Superior temporal gyrus (tissue), 1 donor: ENCODE measurements around the gene GRIK3.
A peak's percentile ranks its signal among the peaks of the same experiment; 100 is the strongest.

Source experiments
- DNase-seq: peaks from one replicate; pipeline ENCODE4 v3.0.0-alpha.2; 2016; ENCODE audit errors: extremely low spot score

GRIK3 gene

DNA sequence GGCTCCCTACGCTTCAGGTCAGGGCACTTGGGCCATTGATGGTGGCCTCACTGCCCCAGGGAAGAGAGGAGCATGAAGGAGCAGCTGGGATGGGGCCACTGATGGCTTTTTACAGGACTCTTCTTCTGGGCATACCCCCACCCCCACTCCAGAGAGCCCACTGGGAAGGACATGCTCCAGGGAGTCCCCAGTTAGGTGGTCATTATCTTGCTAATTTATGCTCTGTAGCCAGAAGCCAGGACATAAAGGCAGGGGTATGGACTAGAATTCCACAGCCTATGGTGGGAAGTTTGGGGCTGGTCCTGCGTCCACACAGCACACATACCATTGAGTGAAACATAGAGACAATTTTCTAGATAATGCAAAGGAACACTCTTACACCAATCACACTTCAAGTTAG is 8.8 kb upstream of the GRIK3 start:
- DNase-seq, result no peak

DNA sequence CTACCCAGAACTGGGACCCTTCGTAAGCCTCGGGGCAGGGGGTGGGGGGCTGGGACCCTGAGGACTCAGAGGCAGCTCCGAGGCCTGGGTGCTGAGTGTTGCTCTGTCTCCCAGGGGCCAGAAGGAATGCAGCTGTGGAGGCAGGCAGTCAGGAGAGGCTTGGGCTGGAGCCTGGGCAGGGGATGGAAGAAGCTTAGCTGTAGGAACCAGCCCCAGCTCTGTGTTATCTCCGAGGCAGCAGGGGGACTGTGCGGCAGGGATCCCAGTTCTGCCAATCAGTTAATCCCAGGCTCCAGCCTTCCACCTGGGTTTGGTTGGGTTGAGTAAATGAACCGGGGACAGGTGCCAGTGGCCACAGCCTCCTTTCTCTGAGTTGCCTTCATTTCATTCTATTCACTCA is 8.2 kb upstream of the GRIK3 start:
- no peak for DNase-seq

GRCh38 chr1:37041483-37041882 is 7.2 kb upstream of the GRIK3 start:
- no peak for DNase-seq

GRCh38 chr1:37040773-37041172 is 6.5 kb upstream of the GRIK3 start:
- DNase-seq, result no peak

DNA sequence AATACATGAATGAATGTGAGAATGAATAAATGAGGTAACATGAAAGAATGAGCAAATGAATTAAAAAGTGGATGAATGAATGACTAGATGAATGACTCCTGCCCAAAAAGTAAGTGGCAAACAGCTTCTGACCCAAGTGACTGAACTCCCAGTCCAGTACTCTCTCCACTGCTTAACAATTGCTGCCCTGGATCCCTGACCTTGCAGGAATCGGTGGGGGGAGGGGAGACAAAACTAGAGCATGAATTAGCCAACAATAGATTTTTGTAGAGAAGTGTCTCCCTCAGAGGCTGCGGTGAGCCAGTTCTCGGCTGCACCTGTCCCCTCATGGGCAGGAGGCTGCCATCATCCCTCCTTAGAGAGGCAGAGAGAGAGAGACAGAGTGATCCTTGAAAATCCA is 5.9 kb upstream of the GRIK3 start:
- DNase-seq, result no peak

DNA sequence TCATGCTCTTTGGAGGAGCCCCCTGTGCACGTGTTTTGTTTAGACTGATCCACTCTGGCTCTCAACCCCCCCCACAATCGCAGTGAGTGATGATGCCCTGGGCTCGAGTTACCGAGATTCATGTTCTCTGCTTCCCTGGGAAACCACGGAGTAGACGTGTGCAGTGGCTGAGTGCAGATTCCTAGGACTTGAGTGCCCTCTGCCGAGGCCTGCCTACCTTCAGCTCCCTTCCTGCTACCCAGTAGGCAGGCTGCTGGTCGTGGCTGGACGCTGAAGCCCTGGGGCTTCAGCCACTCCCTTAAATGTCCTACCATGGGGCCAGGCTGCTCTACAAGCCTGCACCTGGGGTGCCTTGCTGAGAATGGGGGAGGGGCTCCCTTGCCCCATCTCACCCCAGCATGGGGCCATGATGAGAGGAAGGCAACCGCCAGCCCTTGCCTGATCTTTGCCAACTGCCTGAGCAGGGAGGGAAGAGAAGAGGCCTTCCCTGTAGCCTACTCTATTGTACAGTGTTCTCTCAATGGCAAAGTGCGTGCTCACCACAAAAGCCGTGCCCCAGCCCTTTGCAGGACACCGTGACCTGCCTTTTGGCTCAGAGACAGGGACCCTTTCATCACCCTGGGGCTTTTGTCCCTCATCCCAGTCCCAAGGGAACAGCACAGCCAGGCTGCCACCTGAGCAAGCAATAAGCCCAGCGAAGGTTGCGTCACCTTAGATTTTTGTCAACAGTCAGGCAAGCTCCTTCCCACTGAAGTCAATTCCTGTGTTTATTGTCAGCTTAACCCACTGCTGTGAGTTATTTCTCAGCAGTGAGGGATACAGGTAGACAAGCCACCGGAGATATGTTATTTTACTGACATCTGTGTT is 4.1 kb upstream of the GRIK3 start:
- DNase-seq, result peak; percentile 86

GRCh38 chr1:37037690-37038089 is 3.4 kb upstream of the GRIK3 start:
- peak; percentile 26 for DNase-seq

DNA sequence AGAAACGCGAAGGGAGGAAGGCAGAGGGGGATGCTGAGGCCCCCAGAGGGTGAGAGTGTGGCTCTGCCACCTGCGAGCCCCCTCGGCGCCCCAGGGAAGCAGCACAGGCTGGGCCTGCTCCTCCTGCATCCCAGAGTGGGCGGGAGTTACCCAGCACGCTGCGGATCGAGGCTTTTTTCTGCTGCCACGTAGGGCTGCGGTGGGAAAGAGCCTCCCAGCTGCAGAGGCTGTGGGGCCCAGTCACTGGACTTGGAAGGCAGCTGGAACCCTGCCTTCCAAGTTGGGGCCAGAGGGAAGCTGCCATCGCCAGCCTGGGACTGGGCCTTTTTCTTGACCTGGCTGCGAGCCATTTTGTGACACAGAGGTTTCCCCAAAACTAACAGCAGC is 2.3 kb upstream of the GRIK3 start:
- no peak for DNase-seq

DNA sequence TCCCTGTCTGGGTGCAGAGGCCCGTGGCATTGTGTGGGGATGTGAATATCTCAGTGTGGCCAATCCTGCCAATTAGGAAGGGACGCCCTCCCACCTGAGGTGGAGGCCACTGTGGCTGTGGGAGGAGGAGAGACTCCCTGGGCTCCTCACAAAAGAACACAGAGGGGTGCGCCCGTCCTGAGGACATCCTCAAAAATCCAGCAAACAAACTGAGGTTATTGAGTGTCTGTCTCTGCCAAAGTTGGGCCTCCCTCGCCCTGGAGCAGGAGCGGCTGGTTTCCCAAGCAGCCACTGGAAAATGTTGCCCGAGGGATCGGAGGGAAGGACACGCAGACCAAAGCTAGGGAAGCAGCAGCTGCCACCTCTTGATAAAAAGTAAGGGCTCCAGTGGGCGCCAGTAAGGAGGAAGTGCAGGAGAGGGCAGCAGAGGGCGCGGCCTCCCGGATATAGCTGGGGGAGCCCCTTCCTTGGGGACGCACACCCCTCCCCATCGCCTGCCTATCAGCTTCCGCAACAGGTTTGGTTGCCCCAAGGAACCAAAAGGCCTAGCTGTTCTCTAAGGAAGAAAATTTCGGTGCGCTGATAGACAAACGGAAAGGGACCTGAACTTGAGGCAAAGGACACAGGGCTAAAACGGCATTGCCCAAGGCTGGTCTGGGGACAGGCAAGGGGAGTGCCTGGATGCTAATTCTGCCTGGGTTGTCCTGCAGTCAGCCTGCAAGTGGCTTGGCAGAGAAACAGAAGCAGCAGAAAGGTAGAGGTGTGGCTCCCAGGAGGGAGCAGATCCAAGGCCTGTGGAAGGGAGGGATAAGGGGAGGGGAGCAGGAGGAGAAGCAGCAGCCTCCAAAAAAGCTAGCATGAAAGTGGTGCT is 1.7 kb upstream of the GRIK3 start:
- DNase-seq, result no peak

DNA sequence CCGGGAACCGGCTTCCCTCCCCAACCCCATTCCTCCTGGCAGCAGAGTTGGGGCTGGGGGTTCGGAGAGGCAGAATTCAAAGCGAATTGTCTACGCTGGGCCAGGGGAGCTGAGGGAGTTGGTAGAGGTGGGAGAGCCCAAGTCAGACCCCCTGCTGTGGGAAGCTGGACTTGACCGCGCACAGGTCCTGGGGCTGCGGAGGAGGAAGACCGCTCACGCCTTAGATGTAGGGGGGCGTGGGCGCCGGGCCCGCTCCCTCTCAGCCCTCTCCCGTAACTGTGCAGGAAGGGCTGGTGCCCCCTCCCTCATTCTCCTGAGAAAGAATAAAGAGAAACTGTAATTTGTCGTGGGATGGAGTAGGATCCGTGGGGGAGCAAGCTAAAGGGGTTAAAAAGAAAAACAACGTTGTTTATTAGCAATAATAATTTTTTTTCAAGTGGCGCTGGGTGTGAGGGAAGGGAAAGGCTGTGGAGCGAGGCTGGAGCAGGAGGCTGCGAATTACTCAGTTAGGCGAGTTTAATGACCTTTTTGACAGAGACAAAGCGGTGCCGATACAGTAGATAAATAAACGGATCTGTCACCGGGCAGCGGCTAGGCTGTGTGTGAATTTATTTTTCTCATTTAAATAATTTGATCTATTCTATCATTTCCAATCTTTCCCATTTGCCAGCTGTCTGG is 838 bp upstream of the GRIK3 start:
- no peak for DNase-seq

DNA sequence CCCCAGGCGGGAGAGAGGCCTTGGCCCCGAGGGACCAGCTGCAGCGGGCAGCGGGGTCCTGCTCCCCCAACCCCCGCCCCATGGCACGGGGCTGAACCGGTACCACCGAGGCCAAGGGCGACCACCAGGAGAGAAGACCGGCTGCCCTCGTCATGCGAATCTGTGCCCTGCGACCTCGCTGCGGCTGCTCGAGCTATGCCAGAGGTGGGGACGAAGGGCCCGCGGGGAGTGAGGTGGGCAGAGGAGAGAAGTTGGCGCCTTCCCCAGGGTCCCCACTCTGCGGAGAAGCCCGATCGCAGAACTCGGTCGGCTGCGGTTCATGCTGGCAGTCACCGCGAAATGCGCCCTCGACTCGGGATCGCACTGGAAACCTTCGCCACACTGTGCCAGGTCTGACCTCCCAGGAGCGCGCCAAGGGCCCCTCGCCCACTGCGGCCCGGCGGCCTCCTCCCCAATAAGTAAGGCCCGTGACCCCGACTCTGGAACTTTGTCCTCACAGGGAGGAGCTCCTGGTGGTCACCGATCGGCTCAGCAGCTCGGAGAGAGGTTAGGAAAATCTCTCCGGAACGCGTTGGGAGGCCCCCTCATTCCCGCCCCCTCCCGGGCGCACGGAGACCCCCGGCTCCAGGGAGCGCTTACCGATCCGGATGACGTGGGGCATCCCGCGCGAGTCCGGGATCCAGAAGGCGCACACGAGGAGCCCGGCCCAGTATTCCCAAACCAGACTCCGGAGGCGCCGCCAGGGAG is 787 bp downstream of the GRIK3 start:
- DNase-seq, result no peak

- DNase-seq, result no peak
Measured at GRCh38 chr1:37032660-37033354, 1.5 kb downstream of the GRIK3 start.

GRCh38 chr1:37031871-37032270 is 2.4 kb downstream of the GRIK3 start:
- DNase-seq, result no peak

DNA sequence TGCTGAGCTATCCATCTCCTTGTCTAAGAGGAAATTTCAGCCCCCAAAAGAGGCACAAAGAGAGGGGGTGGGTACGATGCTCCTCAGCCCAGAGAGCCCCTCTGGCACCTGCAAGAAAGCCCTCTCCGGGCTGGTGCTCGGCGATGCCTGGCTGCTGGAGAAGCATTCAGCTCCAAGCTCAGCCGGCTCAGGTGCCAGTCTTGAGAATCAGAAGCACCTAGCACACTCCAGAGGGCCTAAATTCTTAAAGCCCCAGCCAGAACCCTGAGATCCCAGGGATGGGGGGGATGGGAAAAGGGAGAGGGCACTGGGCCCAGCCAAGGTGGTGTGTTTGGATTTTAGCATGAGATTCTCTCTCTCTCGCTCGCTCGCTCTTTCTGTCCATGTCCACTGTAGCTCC is 2.9 kb downstream of the GRIK3 start:
- DNase-seq, result no peak

- no peak for DNase-seq
Measured at GRCh38 chr1:37028981-37029617, 5.2 kb downstream of the GRIK3 start.

DNA sequence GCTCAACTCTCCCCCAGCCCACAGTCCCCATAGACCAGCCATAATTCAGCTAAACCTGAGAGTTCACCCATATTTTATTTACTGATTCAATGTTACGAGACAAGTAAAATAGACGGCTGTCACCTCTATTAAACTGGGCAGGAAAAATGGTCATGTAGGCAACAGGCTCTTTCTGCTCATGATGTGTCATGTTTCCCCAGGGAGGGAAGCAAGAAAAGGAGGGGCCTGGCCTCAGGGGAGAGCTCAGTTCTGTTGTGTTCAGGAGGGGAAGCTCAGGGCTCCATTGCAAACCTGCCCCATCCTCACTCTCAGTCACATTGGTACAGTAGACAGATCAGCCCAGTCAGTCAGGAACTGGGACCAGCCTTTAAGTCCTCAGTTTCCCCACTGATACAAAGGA is 12.8 kb downstream of the GRIK3 start:
- DNase-seq, result no peak

DNA sequence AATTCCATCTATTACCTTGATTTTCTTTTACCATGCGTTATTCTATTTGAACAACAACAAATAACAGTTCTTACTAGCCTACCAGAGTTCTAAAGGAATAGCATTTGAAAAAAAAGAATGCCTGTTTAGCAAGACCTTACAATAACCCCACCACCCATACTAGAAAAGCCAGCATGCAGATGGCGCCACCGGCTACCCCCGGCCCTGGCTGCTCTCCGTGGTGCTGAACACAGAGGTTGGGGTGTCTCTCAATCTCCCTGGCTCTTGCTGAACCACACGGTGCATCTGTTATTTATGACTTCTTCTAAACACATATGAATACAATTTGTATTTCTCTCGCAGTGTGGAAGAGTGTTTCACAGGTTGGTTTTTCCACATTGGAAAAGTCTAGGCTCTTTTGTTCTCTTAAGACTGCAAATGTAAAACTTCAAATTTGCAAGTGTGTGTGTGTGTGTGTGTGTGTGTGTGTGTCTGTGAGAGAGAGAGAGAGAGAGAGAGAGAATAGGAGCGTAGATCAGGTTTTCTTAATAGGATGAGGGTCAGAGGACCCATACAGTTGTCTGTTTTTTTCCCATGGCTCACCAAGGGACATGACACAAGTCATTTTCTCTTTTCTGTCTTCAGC is 13.6 kb downstream of the GRIK3 start:
- DNase-seq, result no peak

GRCh38 chr1:37018510-37018909 is 15.8 kb downstream of the GRIK3 start:
- no peak for DNase-seq

GRCh38 chr1:37017720-37018119 is 16.6 kb downstream of the GRIK3 start:
- DNase-seq, result no peak

DNA sequence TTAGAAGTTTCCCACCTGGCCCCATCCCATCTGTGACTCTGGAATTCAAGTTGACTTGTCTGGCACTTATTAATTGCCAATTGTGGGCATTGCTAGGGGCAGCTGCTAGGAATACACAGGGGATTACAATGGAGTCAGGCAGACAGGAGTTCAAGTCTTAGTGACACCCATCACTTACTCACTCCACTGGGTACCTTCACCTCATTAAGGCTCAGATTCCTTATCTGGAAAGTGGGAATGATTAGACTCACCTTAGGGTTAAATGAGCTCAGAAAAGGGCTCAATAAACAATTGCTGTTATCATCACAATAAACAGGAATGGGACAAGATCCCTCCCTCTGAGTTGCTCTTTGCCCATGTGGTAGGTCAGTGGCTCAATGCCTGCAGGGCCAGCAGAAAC is 18.2 kb downstream of the GRIK3 start:
- no peak for DNase-seq
